ENCODE measurements around the gene EDA.

DNA sequence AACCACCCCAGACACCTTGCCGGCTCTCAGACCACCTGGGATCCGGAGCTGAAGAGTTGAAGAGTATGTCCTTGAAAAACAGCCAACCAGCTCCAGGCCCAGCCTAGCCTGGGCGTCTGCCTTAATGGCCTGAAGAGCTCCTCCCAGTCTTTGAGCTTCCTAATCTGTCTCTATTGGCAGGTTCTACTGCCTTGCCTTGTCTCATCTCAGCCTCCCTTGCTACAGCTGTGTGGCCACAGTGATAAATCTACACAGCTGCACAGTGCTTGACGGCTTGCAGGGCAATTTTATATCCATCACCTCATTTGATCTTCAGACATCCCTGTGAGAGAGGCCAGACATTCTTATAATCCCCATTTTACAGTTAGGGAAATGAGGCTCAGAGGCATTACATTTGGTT is 413.9 kb downstream of the EDA start:
- TF ChIP-seq SMAD1 (IDR thresholded peaks at IDR 0.05; ENCODE audit: low read depth, partially characterized antibody) (no peak), BACH1 (IDR thresholded peaks at IDR 0.05; ENCODE audit: borderline replicate concordance) (no peak), SRF (IDR thresholded peaks at IDR 0.05; ENCODE audit: low read depth in 2 of 2, low read length in 2 of 2) (no peak), RCOR1 (conservative IDR thresholded peaks at IDR 0.05; ENCODE audit: low read depth, low read length) (no peak), POLR2AphosphoS5 (IDR thresholded peaks at IDR 0.05; ENCODE audit: low read length) (no peak), POLR2A (IDR thresholded peaks at IDR 0.05; ENCODE audit: low read depth, low read length) (no peak), ZNF274 (IDR thresholded peaks at IDR 0.05; ENCODE audit: insufficient read depth, insufficient read length) (no peak), RUNX3 (IDR thresholded peaks at IDR 0.05; ENCODE audit: low read length) (no peak), GABPA (IDR thresholded peaks at IDR 0.05; ENCODE audit: low read depth) (no peak), SMARCA5 (IDR thresholded peaks at IDR 0.05) (no peak), PBX3 (IDR thresholded peaks at IDR 0.05; ENCODE audit: insufficient replicate concordance, low read depth, low read length) (no peak), EGR1 (IDR thresholded peaks at IDR 0.05; ENCODE audit: borderline replicate concordance in 1 of 2, low read depth in 2 of 2, low read length in 2 of 2) (no peak)
- TF ChIP-seq, protein P1, sequence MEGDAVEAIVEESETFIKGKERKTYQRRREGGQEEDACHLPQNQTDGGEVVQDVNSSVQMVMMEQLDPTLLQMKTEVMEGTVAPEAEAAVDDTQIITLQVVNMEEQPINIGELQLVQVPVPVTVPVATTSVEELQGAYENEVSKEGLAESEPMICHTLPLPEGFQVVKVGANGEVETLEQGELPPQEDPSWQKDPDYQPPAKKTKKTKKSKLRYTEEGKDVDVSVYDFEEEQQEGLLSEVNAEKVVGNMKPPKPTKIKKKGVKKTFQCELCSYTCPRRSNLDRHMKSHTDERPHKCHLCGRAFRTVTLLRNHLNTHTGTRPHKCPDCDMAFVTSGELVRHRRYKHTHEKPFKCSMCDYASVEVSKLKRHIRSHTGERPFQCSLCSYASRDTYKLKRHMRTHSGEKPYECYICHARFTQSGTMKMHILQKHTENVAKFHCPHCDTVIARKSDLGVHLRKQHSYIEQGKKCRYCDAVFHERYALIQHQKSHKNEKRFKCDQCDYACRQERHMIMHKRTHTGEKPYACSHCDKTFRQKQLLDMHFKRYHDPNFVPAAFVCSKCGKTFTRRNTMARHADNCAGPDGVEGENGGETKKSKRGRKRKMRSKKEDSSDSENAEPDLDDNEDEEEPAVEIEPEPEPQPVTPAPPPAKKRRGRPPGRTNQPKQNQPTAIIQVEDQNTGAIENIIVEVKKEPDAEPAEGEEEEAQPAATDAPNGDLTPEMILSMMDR (IDR thresholded peaks at IDR 0.05 in 2 of 3, conservative IDR thresholded peaks at IDR 0.05 in 1 of 3; ENCODE audit: control insufficient read depth in 2 of 3, extremely low read depth in 1 of 3, insufficient read depth in 1 of 3, low read depth in 3 of 3, low read length in 3 of 3), result no peak
- TF ChIP-seq, protein P2, sequence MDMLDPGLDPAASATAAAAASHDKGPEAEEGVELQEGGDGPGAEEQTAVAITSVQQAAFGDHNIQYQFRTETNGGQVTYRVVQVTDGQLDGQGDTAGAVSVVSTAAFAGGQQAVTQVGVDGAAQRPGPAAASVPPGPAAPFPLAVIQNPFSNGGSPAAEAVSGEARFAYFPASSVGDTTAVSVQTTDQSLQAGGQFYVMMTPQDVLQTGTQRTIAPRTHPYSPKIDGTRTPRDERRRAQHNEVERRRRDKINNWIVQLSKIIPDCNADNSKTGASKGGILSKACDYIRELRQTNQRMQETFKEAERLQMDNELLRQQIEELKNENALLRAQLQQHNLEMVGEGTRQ (IDR thresholded peaks at IDR 0.05; ENCODE audit: borderline replicate concordance, low read depth, low read length), result no peak
